Eye (tissue), 1 donor: ENCODE results near the gene MYCBP2.
"Not testable (repeated sequence)": the region's sequence is repeated elsewhere in the genome, so short reads cannot be mapped to it uniquely, and the experiment has no call there.

ENCODE experiments used
- DNase-seq: peaks from one replicate; pipeline ENCODE4 v3.0.0-alpha.2; 2015

Gene MYCBP2, protein sequence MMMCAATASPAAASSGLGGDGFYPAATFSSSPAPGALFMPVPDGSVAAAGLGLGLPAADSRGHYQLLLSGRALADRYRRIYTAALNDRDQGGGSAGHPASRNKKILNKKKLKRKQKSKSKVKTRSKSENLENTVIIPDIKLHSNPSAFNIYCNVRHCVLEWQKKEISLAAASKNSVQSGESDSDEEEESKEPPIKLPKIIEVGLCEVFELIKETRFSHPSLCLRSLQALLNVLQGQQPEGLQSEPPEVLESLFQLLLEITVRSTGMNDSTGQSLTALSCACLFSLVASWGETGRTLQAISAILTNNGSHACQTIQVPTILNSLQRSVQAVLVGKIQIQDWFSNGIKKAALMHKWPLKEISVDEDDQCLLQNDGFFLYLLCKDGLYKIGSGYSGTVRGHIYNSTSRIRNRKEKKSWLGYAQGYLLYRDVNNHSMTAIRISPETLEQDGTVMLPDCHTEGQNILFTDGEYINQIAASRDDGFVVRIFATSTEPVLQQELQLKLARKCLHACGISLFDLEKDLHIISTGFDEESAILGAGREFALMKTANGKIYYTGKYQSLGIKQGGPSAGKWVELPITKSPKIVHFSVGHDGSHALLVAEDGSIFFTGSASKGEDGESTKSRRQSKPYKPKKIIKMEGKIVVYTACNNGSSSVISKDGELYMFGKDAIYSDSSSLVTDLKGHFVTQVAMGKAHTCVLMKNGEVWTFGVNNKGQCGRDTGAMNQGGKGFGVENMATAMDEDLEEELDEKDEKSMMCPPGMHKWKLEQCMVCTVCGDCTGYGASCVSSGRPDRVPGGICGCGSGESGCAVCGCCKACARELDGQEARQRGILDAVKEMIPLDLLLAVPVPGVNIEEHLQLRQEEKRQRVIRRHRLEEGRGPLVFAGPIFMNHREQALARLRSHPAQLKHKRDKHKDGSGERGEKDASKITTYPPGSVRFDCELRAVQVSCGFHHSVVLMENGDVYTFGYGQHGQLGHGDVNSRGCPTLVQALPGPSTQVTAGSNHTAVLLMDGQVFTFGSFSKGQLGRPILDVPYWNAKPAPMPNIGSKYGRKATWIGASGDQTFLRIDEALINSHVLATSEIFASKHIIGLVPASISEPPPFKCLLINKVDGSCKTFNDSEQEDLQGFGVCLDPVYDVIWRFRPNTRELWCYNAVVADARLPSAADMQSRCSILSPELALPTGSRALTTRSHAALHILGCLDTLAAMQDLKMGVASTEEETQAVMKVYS (N-terminal part only)

DNA sequence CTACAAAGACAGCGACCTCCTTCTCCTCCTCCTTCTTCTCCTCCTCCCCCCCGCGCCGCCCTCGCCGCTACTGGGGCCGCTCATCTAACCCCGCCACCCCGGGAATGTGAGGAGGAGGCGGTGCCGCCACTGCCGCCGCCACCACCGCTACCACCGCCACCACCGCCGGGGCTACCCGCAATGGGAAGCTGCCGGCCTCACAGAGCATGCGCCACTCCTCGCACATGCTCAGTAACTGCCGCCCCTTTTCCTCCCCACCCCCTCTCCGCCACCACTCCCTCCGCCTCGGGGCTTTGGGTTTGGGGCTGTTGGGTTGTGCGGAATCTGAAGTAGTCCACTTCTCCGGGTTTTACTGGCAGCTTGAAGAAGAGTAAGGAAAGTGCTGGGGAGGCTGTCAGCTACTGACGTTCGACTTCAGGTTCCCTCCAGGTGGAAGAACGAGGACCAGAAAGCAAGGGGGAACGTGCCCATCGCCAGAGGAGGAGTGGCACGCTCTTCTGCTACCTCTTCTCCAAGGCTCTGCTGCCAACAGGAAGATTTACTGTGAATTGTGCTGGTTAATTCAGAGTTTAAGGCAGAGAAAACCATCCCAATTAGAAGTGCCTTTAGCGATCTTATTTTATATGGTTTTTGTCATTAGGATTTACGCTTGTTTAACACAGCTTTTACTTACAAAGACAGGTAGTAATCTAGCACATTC, at the start of gene MYCBP2:
MYCBP2 (minus strand) TSS at position 190 of the 700 bp plus-strand sequence. CDS start 319 bp downstream, outside the sequence.
- DNase-seq: peak; percentile 100

DNA sequence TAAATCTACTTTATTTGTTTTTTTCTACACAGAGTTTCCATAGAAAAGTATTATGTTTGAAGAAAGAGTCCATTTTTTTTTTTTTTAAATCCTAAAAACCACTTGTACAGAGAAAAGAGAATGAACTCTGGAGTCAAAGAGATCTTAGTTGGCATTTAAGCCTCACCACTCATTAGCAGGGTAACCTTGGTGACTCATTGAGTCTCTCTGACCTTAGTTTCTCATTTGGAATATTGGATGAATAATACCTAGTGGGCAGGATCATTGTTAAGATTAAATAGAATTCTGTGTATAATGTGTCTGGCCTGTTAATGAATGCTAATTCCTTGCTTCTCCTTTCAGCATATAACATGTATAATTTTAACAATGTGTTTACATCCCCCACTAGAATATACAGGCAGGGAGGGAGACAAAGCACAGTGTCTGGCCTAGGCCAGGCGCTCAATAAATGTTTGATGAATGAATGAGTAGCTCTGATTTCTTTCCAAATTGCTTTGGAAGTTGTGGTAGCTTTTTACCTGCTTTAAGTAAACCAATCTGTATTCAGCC, 48.7 kb upstream of the MYCBP2 start:
- DNase-seq: no peak

DNA sequence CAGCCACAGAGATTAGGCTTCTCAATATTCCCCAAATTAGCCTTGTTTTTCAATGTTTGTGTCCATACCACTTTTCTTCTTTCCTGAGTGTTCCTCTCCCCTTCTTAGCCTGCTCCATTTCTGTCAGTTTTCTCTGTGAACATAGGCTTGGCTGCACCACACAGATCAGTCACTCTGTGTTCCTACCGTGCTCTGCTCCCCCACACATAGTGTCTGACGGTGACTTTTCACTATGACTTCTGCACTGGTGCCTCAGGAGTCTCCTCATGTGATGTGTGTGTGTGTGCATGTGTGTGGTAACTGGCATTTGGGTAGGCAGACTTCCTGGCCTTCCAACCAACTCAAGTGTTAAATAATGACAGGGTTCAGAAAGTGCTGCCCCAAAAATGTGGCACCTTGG, 47.9 kb upstream of the MYCBP2 start:
- DNase-seq: no peak

DNA sequence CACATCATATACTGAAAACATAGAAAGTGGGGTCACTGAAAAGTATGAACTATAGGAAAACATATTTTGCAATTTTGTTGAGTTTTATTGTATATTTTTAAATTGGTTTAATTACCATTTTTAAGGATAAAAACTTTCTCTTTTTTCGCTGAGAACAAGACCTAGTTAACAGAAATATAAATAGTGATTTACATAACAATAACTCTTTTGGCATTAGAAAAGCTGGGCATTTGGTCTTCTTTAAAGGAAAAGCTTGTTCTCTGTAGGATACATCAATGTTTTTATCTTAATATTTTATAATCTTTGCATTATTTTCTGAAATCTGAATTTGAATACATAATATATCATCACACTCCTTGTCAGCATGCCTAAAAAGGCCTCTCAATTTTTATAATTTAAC, 47.4 kb upstream of the MYCBP2 start:
- no peak for DNase-seq

DNA sequence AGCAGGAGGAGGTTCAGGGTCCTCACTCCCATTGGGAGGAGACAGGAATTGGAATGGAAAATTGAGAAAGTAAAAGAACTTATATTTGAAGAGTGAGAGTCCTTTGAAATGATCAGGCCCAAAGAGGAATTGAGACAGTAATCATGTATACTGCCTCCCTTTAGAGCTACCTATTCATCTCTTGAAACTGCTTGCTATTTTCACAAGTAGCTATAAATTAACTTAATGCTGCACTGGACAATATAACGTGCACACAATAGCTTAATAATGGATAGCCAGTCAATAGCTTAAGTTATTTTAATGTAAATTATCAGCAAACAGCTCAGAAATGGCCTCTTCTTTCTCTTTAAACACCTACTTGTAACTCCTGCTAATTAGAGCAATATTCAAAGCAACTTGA, 46.6 kb upstream of the MYCBP2 start:
- DNase-seq: no peak

DNA sequence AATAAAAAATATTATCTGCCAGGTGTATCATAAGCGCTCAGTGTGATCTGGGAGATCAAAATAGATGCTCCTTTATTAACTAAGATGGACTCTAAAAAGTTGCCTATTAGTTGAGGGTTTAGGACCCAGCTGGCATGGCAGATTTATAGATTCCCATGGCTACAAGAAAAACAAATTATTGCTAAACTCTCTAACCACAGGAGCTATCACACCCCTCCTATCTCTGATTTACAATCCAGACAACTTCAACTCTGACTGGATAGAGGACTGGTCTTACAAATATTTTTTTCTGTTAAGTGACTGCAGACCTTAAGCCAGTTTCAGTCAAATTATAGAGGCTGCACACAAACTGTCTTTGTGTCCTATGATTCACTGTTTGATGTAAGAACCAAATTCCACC, 45.4 kb upstream of the MYCBP2 start:
- no peak for DNase-seq

DNA sequence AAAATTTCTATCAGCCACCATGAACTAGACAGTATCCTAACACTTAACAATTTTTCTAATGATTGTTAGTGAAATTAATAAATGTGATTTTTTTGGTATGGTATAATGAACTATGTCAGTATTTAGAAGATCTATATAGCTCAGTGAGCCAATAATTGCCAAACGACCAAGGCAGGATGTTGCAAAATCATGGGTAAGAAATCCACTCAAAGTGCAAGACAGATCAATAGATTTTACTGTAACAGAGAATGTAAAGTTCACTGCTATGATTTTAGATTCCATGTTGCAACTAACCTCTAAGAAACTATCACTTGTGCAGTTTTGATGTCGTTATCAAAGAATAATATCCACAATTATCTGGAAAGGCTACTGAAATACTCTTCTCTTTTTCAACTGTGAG, 44.0 kb upstream of the MYCBP2 start:
- DNase-seq: no peak

GRCh38 chr13:77362166-77362565, 35.3 kb upstream of the MYCBP2 start:
- no peak for DNase-seq

GRCh38 chr13:77360032-77360685, 33.3 kb upstream of the MYCBP2 start:
- DNase-seq: no peak

GRCh38 chr13:77359171-77359570, 32.3 kb upstream of the MYCBP2 start:
- DNase-seq: no peak

DNA sequence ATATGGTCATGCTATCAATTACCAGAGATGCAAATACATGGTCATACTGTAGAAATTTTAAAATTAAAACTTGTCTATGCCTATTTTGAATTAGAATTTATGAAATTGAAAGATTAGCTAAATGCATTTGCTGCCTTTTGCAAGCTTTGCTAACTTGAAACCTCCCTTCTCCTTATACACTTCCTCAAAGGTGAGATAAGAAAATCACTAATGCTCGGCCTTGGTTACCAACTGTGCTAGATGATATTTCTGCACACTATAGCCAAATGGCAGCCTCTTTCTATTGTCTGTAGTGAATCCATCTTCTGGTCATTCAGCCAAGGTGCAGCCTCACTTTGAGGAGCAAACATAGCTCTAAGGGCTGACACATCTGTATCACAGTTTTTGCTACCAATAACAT, 31.1 kb upstream of the MYCBP2 start:
- no peak for DNase-seq

GRCh38 chr13:77356155-77356554, 29.3 kb upstream of the MYCBP2 start:
- DNase-seq: no peak

DNA sequence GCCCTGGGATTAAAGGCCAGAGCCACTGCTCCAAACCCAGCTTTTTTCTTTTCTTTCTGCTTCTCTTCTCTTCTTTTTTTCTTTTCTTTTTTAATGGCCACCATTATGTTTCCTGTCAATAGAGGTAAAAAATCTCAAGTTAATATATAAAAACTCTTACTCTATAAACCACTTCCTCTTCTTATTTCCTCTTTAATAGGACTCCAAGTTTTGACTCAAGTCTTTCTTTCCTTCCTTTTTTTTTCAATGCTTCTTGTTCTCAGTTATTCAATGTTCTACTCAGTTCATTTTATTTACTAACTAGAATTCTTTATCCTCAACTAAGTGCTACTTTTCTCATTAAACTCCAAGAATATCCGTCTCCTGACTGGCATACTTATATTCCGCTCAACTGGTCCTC, 27.1 kb upstream of the MYCBP2 start:
- no peak for DNase-seq

- no peak for DNase-seq
These were observed 24.4 kb upstream of the MYCBP2 start for GRCh38 chr13:77351315-77351714.

DNA sequence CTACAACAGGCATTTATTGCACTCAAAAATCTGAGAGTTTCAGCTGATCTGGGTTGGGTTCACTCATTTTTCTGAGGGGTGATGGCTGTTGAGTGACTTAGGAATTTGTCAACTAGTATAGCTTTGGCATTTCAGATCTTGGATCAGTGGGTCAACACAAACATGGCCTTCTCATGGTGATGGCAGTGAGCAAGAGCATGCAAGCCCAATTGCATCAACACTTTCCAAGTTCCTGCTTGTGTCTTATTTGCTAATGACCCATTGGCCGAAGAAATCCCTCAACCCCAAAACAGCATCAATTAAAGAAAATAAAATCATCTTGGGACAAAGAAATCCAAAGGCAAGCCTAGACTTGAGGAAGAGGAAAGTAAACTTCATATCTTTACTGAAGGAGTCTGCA, 23.9 kb upstream of the MYCBP2 start:
- DNase-seq: no peak

- no peak for DNase-seq
These were observed 22.5 kb upstream of the MYCBP2 start for GRCh38 chr13:77349365-77349764.

DNA sequence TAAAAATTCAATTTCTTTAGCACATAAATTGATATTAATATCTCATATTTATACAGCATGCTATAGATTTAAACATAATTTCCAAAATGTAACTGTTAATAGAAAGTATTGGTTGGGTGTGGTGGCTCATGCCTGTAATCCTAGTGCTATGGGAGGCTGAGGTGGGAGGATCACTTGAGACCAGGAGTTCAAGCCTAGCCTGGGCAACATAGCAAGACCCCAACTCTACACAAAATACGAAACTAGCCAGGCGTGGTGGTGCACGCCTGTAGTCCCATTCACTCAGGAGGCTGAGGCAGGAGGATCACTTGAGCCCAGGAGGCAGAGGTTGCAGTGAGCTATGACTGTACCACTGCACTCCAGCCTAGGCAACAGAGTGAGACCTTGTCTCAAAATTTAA, 20.5 kb upstream of the MYCBP2 start:
- DNase-seq: not testable (repeated sequence)

DNA sequence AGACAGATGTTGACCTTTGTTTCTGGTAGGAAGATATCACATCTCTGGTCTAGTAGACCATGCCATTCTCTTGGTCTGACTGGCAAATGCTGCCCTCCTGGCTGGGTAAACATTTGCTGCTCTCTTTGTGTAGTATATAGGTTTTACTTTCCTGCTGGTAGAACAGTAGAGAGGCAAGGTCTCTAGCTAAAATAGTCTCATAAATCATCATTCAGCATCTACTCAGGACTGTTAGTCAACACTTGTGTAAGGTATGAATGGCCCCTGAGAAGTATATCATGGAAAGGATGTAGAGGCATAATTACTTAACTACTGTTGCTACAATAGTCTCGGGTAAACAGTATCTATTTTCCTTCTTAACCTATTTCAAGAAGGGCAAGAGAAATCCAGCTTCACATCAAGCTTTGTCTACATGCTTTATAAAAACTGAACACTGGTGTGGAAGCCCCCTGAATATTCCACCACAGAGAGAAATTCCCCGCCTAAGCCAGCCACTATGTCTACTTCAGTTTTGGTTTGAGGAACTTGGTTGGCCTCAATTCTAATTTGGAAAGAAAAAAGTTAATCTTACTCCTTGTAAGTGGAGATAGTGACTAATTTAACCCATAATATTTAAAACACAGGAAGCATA, 18.4 kb upstream of the MYCBP2 start:
- no peak for DNase-seq

DNA sequence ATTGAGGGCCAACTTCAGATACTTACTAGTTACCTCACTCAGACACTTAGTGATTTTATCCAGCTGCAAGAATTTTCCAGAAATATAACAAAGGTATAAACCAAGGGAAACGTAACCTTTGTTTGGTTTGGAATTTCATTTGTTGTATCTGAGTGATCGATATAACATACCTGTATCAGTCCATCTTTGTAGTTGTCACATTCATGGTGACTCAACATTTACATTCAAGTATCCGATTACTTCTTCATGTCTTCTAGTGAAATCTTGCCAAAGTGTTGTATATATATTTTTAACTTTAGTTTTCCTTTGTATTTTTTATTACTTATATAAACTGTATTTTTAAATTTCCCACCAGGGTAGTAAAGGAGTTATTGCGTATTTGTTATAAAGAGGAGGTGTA, 16.9 kb upstream of the MYCBP2 start:
- DNase-seq: no peak

- DNase-seq: no peak
These were observed 12.5 kb upstream of the MYCBP2 start for GRCh38 chr13:77339408-77339807.

DNA sequence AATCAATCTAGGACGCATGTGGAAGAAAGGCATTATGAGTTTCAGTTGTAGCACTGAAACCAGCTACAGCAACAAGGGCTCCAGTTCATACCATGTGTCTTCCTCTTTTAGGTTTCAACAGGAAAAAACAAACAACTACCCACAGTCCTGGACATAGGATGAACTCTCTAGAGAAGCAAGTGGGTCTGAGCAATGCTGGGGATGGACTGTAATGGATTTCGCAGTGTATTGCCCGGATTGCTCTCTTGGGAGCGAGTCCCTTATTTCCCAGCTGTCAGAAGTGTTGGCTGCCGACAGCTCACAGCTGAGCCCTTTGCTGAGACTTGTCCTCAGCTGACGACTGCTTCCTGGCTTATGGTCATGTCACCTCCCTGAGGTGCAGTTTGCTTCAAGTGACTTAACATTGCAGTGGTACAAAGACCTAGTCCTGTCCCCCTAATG, 12.1 kb upstream of the MYCBP2 start:
- peak; percentile 60 for DNase-seq
